Transverse colon (tissue), 4 donors: ENCODE data around the gene SLC36A4.

Source experiments
- CTCF ChIP-seq, 5 experiments: fragments of 200-600 bp in 3 of 5; fragments of 450-650 bp in 2 of 5; sonication (generic) in 3 of 5; IDR thresholded peaks; 1 replicate in 2 of 5; 2 replicates in 3 of 5; pipeline ENCODE4 v1.5.1; 2016 to 2017; ENCODE audit warnings: antibody characterized with exemption in 5 of 5, inconsistent platforms in 3 of 5, mild to moderate bottlenecking in 2 of 5, moderate library complexity in 1 of 5
- POLR2AphosphoS5 ChIP-seq, 3 donors: sonication (generic); formaldehyde crosslinking; IDR thresholded peaks; one replicate each; pipeline ENCODE4 v1.6.1; 2016; ENCODE audit warnings: antibody characterized with exemption in 3 of 3

DNA sequence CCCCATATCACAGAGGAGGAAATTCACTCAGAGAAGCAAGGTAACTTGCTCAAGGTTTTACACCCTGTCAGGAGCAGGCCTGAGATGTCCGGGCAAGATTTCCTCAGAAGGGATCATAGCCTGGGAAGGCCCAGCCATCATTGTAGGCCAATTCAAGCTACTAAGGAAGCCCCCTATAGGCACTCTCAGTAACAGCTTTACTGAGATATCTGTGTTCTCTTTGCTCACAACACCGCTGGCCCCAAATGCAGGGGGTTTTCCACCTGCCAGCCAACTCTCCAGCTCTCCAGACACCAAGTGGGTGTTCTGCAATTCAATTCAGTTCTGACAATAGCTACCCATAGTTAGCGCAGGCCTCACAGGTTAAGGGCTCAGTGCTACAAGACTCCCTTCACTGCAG is 84.0 kb downstream of the SLC36A4 start:
- TF ChIP-seq POLR2AphosphoS5 (IDR thresholded peaks at IDR 0.05): no peak
- no peak for TF ChIP-seq CTCF (IDR thresholded peaks at IDR 0.05)
